ENCODE results near the gene FRMD3. TPM values are rescaled to one million over a fixed set of nuclear protein-coding genes. Genes with fewer than 3 reads are reported as not detected.
"Not testable (repeated sequence)": the region's sequence is repeated elsewhere in the genome, so short reads cannot be mapped to it uniquely, and the experiment has no call there.

FRMD3 gene
- total RNA-seq, 1 donor from 2014 or later = 0.34 TPM

GRCh38 chr9:83387401-83388185 is 150.6 kb downstream of the FRMD3 start:
- Mint-ChIP-seq H3K9me3 (peaks cover 6% of the 10 kb centered on the region), H3K4me1 (ENCODE audit: low read depth) (no peaks in the 10 kb centered on the region), H3K27ac (no peak overlapping the region), H3K27me3 (ENCODE audit: low read depth) (no peaks in the 10 kb centered on the region), H3K36me3 (ENCODE audit: low read depth) (no peaks in the 10 kb centered on the region), H3K4me3 (ENCODE audit: low read depth) (no peak overlapping the region)
- DNase-seq (ENCODE audit: low spot score) = no peak
- intact Hi-C loops (cut with micrococcal nuclease) = no loop called here

DNA sequence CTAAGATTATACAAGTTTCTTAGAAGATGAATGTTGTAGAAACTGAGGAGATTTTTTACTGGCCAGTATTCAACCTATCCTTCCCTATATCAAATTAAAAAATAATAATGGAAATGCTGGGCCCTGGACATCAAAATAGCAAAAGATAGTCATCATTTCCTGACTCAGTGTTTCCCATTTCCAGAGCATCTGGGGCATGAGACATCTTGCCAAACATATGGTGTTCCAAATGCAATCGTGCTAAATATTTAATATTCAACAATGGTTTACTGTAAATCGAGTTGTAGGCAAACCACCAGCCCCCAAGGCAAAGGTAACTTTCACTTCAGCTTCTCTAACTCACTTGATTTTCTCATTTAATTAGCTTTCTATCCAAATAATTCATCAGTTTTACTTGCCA is 152.9 kb downstream of the FRMD3 start:
- no peaks in the 10 kb centered on the region for H3K27me3 Mint-ChIP-seq (ENCODE audit: low read depth)
- H3K4me3 Mint-ChIP-seq (ENCODE audit: low read depth) = no peak overlapping the region
- H3K27ac Mint-ChIP-seq = no peak overlapping the region
- DNase-seq (ENCODE audit: low spot score) = no peak
- intact Hi-C loops (cut with micrococcal nuclease) = no loop called here
- H3K9me3 Mint-ChIP-seq = peaks cover 6% of the 10 kb centered on the region
- H3K4me1 Mint-ChIP-seq (ENCODE audit: low read depth) = no peaks in the 10 kb centered on the region
- H3K36me3 Mint-ChIP-seq (ENCODE audit: low read depth) = no peaks in the 10 kb centered on the region

DNA sequence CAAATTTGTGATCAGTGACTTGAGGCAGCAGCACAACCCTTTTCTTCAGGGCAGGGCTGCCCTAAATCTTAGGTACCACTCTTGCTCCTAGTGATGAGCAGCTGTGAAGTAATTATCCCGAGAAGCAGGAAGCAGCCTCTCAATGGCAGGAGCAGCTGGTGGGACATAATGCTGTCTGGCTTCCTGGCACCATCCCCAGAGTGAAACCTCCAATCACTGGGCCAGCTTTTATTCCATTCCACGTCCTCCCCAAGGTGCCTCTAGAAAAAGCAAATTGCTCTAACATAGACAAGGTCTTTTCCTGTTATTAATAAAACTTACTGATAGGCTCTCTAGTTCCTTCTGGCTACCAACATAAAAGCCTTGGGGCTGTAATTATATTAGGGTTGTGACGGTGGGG is 154.0 kb downstream of the FRMD3 start:
- intact Hi-C loops (cut with micrococcal nuclease) = no loop called here

GRCh38 chr9:83383034-83383433 is 155.2 kb downstream of the FRMD3 start:
- Mint-ChIP-seq H3K4me1 (ENCODE audit: low read depth) (no peaks in the 10 kb centered on the region), H3K27ac (no peak overlapping the region), H3K9me3 (peaks cover 6% of the 10 kb centered on the region), H3K36me3 (ENCODE audit: low read depth) (no peaks in the 10 kb centered on the region), H3K4me3 (ENCODE audit: low read depth) (no peak overlapping the region), H3K27me3 (ENCODE audit: low read depth) (no peaks in the 10 kb centered on the region)
- DNase-seq (ENCODE audit: low spot score) = no peak
- intact Hi-C loops (cut with micrococcal nuclease) = no loop called here

More for the DNA sequence above, 154.0 kb downstream of the FRMD3 start:
- DNase-seq (ENCODE audit: low spot score) = no peak
- Mint-ChIP-seq H3K9me3 (peaks cover 6% of the 10 kb centered on the region), H3K4me3 (ENCODE audit: low read depth) (no peak overlapping the region), H3K36me3 (ENCODE audit: low read depth) (no peaks in the 10 kb centered on the region), H3K27ac (no peak overlapping the region), H3K27me3 (ENCODE audit: low read depth) (no peaks in the 10 kb centered on the region), H3K4me1 (ENCODE audit: low read depth) (no peaks in the 10 kb centered on the region)

GRCh38 chr9:83382421-83382820 is 155.8 kb downstream of the FRMD3 start:
- peaks cover 6% of the 10 kb centered on the region for H3K9me3 Mint-ChIP-seq
- no peaks in the 10 kb centered on the region for H3K36me3 Mint-ChIP-seq (ENCODE audit: low read depth)
- H3K4me1 Mint-ChIP-seq (ENCODE audit: low read depth) = no peaks in the 10 kb centered on the region

DNA sequence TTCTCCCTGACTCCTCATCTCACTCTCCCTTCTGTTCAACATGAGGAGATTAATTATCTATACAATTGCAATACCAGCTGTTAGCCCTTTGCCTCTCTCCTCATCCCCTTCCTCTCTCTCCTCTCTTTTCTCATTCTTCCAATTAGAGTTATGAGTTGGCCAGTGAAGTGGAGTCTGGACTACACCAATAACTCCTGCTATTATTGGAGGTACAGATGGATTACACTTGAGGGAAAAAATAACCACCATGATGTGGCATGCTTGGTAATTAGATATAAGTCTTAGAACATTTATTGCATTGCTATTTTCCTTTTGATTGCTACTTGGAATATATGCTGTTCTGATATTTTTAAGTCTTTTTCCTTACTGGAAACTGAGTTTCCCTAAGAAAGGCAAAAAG is 159.2 kb downstream of the FRMD3 start:
- no peaks in the 10 kb centered on the region for H3K36me3 Mint-ChIP-seq (ENCODE audit: low read depth)
- no peak overlapping the region for H3K27ac Mint-ChIP-seq
- peaks cover 6% of the 10 kb centered on the region for H3K9me3 Mint-ChIP-seq
- H3K4me3 Mint-ChIP-seq (ENCODE audit: low read depth) = no peak overlapping the region
- H3K27me3 Mint-ChIP-seq (ENCODE audit: low read depth) = no peaks in the 10 kb centered on the region
- intact Hi-C loops (cut with micrococcal nuclease) = no loop called here
- no peak for DNase-seq (ENCODE audit: low spot score)
- no peaks in the 10 kb centered on the region for H3K4me1 Mint-ChIP-seq (ENCODE audit: low read depth)

More at GRCh38 chr9:83382421-83382820, 155.8 kb downstream of the FRMD3 start:
- Mint-ChIP-seq H3K27ac (no peak overlapping the region), H3K4me3 (ENCODE audit: low read depth) (no peak overlapping the region), H3K27me3 (ENCODE audit: low read depth) (no peaks in the 10 kb centered on the region)
- intact Hi-C loops (cut with micrococcal nuclease) = no loop called here
- no peak for DNase-seq (ENCODE audit: low spot score)

GRCh38 chr9:83372957-83373356 is 165.2 kb downstream of the FRMD3 start:
- Mint-ChIP-seq H3K36me3 (ENCODE audit: low read depth) (no peaks in the 10 kb centered on the region), H3K27me3 (ENCODE audit: low read depth) (no peaks in the 10 kb centered on the region)
- intact Hi-C loops (cut with micrococcal nuclease) = no loop called here

DNA sequence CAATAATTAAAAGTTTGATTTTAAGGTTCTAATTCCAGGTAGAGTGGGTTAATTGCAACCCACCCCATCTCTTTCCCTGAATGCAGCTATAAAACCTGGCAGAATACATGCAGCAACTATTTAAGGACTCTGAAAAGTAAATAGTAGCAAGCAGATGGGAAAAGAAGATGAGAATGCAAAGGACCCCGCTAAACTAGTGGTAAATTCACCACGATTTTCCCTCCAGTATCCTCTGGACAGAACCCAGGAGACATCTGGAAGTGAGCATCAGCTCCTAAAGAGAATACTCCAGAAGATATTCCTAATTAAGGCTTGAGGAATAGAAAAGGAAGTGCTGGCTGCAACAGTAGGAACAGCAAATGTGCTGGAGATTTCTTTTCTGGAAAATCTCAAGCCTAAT is 170.9 kb downstream of the FRMD3 start:
- no peak for DNase-seq (ENCODE audit: low spot score)
- no peaks in the 10 kb centered on the region for H3K36me3 Mint-ChIP-seq (ENCODE audit: low read depth)
- no peaks in the 10 kb centered on the region for H3K9me3 Mint-ChIP-seq
- no peaks in the 10 kb centered on the region for H3K4me1 Mint-ChIP-seq (ENCODE audit: low read depth)
- H3K27me3 Mint-ChIP-seq (ENCODE audit: low read depth) = no peaks in the 10 kb centered on the region
- H3K4me3 Mint-ChIP-seq (ENCODE audit: low read depth) = no peak overlapping the region
- H3K27ac Mint-ChIP-seq = no peak overlapping the region
- intact Hi-C loops (cut with micrococcal nuclease) = no loop called here

More at GRCh38 chr9:83372957-83373356, 165.2 kb downstream of the FRMD3 start:
- DNase-seq (ENCODE audit: low spot score) = no peak
- no peak overlapping the region for H3K27ac Mint-ChIP-seq
- no peaks in the 10 kb centered on the region for H3K4me1 Mint-ChIP-seq (ENCODE audit: low read depth)
- no peaks in the 10 kb centered on the region for H3K9me3 Mint-ChIP-seq
- H3K4me3 Mint-ChIP-seq (ENCODE audit: low read depth) = no peak overlapping the region

DNA sequence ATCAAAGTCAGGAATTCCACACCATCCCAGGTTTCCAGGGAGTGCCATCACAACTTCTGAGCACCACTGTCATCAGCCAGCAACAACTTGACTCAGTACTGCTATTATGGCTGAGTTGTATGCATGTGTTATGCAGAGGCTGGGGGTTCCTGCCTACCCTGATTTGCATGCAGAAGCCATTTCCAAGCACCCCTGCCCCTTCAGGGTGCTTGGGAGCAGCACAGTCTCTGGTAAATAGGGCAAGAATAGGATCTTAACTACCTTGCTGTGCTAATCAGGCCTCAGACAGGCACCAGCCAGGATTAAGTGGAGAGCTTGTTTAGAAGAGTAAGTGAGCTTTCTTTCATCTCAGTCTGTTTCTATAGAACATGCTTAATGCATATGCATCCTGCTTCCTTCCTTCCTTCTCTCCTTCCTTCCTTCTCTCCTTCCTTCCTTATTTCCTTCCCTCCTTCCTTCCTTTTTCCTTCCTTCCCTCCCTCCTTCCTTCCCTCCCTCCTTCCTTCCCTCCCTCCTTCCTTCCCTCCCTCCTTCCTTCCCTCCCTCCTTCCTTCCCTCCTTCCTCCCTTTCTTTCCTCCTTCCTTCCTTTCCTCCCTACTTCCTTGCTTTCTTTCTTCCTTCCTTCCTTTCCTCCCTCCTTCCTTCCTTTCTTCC is 175.7 kb downstream of the FRMD3 start:
- Mint-ChIP-seq H3K9me3 (no peaks in the 10 kb centered on the region), H3K27ac (no peak overlapping the region), H3K4me3 (ENCODE audit: low read depth) (no peak overlapping the region), H3K36me3 (ENCODE audit: low read depth) (no peaks in the 10 kb centered on the region), H3K27me3 (ENCODE audit: low read depth) (no peaks in the 10 kb centered on the region), H3K4me1 (ENCODE audit: low read depth) (no peaks in the 10 kb centered on the region)
- no peak for DNase-seq (ENCODE audit: low spot score)
- intact Hi-C loops (cut with micrococcal nuclease) = no loop called here

- H3K27me3 Mint-ChIP-seq (ENCODE audit: low read depth) = no peaks in the 10 kb centered on the region
- DNase-seq (ENCODE audit: low spot score) = no peak
- no peak overlapping the region for H3K27ac Mint-ChIP-seq
- H3K4me1 Mint-ChIP-seq (ENCODE audit: low read depth) = no peaks in the 10 kb centered on the region
- H3K4me3 Mint-ChIP-seq (ENCODE audit: low read depth) = no peak overlapping the region
- no peaks in the 10 kb centered on the region for H3K9me3 Mint-ChIP-seq
- intact Hi-C loops (cut with micrococcal nuclease) = no loop called here
- no peaks in the 10 kb centered on the region for H3K36me3 Mint-ChIP-seq (ENCODE audit: low read depth)
Measured at GRCh38 chr9:83359039-83359438, 179.2 kb downstream of the FRMD3 start.

- H3K4me1 Mint-ChIP-seq (ENCODE audit: low read depth); H3K27me3 Mint-ChIP-seq (ENCODE audit: low read depth); intact Hi-C loops (cut with micrococcal nuclease); H3K36me3 Mint-ChIP-seq (ENCODE audit: low read depth); H3K27ac Mint-ChIP-seq; H3K9me3 Mint-ChIP-seq; DNase-seq (ENCODE audit: low spot score); H3K4me3 Mint-ChIP-seq (ENCODE audit: low read depth): not testable (repeated sequence)
Measured at GRCh38 chr9:83358493-83358892, 179.7 kb downstream of the FRMD3 start.

DNA sequence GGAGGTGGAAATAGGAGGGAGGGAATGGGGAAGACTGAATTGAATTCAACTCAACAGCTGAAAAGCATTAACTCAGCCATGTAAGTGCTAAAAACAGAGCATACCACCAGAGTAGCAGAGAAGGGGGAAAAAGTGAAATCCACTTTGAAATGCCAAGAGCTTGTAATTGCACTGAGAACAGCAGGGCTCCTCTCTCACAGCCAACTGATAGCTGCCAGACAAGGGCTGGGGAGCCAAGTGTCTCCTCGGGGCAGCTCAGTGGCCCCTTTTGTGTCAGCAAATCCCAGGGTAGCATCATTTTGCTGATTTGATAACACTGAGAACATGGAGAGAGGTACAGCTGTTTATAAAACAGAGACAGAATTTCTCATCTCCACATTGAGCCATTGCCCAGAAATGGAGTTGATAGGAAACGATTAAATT is 182.5 kb downstream of the FRMD3 start:
- DNase-seq (ENCODE audit: low spot score) = no peak
- H3K27ac Mint-ChIP-seq = no peak overlapping the region
- no peaks in the 10 kb centered on the region for H3K9me3 Mint-ChIP-seq
- H3K4me3 Mint-ChIP-seq (ENCODE audit: low read depth) = no peak overlapping the region
- intact Hi-C loops (cut with micrococcal nuclease) = no loop called here
- no peaks in the 10 kb centered on the region for H3K4me1 Mint-ChIP-seq (ENCODE audit: low read depth)
- H3K36me3 Mint-ChIP-seq (ENCODE audit: low read depth) = no peaks in the 10 kb centered on the region
- no peaks in the 10 kb centered on the region for H3K27me3 Mint-ChIP-seq (ENCODE audit: low read depth)

DNA sequence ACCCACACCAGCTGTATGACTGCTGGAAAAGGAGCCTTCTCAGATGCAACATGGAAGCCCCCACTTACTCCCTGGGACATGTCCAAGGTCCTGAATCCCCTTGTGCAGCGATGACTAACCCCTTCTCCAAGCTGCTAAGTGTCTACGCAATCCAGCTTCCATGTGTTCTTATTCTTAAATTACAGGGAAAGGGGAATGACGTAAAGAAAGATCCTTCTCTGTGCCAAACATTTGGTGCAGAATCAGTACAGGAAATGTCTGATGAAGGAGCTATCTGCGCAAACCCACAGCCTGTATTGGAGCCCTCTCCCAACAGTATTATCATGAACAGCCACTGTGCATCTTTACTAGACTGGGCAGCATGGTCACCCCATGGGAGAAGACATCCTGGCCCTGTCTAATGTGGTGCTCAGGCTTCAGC is 183.2 kb downstream of the FRMD3 start:
- no peak overlapping the region for H3K4me3 Mint-ChIP-seq (ENCODE audit: low read depth)
- no peaks in the 10 kb centered on the region for H3K36me3 Mint-ChIP-seq (ENCODE audit: low read depth)
- intact Hi-C loops (cut with micrococcal nuclease) = no loop called here
- H3K4me1 Mint-ChIP-seq (ENCODE audit: low read depth) = no peaks in the 10 kb centered on the region
- no peak for DNase-seq (ENCODE audit: low spot score)
- H3K9me3 Mint-ChIP-seq = no peaks in the 10 kb centered on the region
- no peak overlapping the region for H3K27ac Mint-ChIP-seq
- no peaks in the 10 kb centered on the region for H3K27me3 Mint-ChIP-seq (ENCODE audit: low read depth)

Measured in activated T-helper 2 cell treated with anti-CD3 and anti-CD28 coated beads, Interferon-gamma antibody, Interleukin-2, Interleukin-4, amounts not matched to agents 10 μg/mL and 5 μg/mL and 100 μg/mL, durations not matched to agents 14 hours and 24 hours and 36 hours (primary cell).